GM18498 (cell line): ENCODE data around the gene OGFRL1.

Experiments used
- ATAC-seq: cut with Tn5 transposase; IDR thresholded peaks from one replicate; pipeline ENCODE4 v1.9.1; 2021; ENCODE audit warnings: mild to moderate bottlenecking, moderate library complexity; ENCODE audit not compliant: unreplicated experiment

Gene OGFRL1

DNA sequence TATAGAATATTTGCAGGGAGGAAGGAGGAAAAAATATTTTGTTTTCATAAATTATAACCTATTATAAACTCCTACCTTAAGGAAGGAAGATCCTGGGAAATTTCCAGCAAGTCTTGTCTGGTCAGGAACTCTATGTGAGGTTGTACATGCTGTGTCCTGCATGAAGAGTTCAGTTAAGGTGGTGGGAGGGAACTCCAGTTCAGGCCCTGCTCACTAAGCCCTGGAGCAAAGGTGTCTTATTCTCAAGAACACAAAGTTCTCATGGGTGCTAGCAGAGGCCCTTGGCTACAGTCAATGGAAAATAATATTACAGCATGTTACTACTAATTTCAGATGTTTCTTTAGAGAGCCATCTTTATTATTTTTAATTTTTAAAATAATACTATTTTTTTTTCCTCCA lies 3.8 kb upstream of the OGFRL1 start:
- no peak for ATAC-seq

DNA sequence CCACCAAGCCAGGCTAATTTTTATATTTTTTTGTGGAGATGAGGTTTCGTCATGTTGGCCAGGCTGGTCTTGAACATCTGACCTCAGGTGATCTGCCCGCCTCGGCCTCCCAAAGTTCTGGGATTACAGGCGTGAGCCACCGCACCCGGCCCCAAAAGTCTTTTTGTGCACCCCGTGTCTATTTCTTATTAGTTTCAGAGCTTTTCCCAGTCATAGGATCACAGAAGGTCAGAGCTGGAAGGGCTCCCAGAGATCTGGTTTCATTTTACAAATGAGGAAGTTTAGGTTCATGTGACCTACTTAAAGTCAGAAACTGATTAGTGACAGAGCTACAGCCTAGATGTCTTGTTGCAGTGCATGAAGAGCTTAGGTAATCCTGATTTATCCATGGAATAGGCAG lies 1.6 kb upstream of the OGFRL1 start:
- no peak for ATAC-seq

DNA sequence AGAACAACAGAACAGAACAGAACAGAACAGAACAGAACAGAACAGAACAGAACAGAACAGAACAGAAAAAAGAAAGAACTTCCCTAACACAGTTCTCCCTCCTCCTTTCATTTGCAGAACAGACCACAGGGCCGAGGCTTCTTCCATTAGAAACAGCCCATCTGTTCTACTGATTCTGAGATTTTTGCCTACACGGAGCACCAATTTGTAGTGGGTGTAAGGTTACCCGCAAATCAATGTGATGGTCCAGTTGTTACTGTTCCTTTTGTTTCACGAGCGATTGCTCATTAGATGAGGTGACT lies 734 bp upstream of the OGFRL1 start:
- ATAC-seq, result no peak

DNA sequence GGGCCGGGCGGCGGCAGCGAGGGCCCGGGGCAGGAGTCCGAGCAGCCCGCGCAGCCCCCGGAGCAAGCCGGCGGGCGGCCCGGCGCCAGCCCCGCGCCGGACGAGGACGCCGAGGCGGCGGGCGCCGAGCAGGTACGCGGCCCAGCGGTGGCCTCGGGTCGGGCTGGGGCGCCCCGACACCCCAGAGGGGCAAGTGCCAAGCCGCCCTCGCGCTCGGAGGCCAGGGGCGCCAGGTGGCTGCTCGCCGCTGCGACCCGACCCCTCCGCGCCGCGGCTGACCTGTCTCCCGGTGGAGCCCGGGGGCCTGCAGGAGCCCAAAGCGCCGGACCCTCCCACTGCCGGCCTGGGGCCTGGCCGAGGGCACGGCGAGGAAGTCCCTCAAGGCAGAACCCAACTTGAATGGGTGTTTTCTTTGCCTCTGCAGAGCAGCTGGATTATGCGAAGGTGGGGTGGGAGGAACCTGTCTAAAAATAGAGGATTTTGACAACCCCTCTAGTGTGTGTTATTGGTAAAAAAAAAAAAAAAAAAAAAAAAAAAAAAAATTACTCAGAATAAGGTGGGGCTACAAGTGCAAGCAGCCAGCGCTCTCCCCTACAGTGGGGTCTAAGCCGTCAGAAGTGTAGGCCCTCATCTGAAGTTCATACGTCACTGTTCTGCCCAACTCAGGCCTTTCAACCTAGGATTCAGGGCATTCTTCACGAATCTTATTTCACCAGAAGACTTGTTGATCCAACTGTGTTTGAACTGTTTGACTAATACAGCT lies 609 bp downstream of the OGFRL1 start:
- peak; percentile 35 for ATAC-seq

DNA sequence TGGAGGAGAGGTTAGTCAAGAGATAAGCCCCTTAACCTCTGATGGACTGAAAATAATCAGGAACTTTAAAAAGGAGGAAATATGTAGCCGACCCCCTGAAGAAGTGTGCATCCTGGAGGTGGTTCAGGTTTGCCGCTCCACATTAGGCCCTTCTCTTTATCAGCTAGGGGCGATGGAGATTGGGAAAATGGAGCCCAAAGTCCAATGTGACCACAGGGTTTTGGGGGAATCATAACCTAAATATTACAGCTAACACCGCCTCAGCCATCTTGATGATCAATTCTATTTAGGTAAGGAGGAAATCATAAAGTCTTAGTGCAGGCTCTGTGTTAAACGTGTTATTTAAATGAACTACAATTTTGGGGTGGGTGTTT lies 1.2 kb downstream of the OGFRL1 start:
- ATAC-seq, result no peak

DNA sequence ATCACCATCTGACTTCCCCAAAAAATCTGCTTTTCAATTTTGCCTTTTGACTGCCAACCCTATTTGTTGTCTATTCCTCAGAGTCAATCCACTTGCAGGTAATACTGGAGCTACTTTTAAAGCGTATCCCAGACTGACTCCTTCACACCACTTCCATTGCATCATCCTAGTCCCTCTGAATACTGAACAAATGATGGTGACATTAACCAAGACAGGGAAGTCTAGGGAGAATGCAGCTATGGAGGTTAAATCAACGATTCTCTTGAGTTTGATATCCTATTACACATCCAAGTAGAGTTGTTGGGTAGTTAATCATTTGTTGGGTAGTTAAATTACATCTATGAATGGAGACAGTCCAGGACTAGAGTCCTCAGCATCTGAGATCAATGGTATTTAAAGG lies 2.0 kb downstream of the OGFRL1 start:
- no peak for ATAC-seq

DNA sequence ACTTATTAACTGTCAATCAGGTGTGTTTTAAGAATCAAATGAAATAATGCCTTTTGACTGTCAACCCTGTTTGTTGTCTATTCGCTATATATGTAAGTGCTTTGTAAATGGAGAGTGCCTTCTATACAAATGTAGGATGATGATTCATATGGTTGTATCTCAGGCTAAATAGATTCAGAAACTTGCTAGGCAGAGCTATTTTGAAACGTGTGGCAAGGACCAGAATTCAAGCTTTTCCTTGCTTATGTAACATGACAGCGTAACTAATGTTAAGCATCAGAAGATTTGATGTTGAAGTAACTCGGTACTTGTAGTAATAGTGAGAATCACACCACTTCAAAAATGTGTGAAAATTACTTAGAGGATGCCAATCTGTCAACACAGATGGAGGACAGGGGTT lies 3.4 kb downstream of the OGFRL1 start:
- ATAC-seq, result no peak

DNA sequence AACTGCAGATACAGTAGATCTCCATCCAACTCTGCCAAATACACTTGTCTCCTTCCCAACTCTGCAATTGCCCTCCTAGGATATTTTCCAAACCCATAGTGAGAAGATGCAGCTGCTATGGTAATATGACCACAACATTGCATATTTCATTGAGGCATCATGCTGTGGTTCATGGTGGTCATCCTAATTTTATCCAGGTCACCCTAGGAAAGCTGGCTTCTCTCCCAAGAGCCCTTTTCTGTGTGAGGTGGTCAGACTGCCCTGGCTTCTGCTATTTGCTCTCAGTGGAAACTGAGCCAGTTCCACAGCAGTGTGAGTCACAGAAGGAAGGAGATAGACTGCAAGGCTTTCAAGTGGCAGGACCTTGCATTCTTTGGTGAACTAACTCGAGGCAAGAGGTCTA lies 5.5 kb downstream of the OGFRL1 start:
- ATAC-seq, result no peak

DNA sequence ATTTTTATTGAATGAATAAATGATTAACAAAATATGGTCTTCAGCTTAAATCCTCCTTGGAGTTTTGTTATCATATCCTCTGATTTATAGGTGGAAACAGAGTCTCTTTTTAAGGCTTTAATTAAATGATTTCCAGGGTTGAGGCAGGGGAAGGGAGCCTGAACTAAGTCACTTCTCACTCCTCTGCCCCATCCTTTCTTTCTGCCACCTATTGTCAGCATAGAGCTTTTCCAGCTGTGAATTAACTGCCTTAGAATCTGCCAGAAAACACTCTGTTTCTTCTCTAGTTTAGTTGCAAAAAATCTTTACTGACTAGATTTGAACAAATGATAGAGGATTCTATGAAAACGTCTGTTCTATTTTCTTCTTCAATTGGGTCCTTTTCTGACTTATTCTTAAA lies 9.8 kb downstream of the OGFRL1 start:
- no peak for ATAC-seq

DNA sequence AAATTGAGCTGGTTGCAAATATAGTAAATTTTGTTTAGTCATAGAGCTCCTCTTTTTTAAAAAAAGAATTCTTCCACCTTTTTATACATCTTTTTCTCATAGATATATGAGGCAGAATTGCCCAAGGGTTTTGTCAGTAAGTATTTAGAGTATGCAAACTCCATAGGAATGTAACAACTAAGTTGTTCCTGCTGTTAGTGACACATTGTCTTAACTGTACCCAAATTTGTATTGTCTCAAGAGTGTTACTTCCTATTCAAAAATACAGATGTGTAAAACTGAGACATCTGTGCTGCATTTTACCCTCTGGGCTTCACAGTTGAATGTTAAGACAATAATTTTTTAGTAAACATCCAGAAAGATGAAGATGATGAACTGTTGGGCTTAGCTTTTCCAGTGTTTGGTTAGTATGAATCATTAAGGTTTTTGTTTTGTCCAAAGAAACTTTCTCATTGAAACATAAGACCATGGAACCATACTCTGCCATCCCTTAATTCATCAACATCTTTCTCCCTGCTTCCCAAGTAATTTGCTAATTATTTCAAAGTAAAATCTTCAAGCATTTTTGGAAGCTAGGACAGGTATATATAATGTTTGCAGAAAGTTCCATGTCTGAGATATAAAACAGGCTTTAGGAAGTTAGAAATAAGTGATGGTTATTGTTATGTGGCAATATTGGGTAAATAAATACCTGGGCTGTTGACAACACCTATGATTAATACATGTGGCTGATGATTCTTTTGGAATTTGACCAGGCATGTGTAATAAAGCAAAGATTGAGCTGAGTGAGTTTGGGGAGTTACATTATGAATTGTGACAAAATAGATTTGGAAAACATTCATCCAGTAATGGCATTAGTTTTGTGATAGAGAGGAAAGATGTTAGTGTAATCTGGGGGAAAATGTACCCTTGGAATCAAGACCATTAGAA lies 11.2 kb downstream of the OGFRL1 start:
- no peak for ATAC-seq

DNA sequence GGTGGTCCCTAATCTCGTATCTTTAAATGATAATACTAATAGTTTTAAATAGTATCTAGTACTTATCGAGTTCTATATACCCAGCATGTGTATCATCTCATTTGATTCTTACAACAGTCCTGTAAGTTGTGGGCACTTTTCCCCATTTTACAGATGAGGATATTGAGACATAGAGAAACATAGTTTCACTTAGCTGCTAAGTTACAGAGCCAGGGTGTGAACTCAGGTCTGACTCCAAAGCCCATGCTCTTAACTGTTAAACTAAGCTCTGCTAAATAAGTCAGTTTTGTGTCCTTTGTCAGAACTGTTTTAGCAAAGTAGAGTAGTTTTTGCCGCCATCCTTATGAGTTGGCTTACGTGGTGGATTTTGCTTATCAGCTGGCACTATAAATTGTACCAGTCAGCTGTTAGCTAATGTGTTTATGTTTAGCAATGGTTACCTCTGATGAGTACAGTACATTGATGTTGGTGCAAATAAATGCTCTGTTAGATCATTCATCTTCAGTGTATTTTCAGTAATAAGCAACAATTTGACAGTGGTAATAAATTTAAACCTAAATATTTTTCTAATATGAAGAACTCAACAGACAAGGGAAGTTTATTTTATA lies 12.1 kb downstream of the OGFRL1 start:
- no peak for ATAC-seq

DNA sequence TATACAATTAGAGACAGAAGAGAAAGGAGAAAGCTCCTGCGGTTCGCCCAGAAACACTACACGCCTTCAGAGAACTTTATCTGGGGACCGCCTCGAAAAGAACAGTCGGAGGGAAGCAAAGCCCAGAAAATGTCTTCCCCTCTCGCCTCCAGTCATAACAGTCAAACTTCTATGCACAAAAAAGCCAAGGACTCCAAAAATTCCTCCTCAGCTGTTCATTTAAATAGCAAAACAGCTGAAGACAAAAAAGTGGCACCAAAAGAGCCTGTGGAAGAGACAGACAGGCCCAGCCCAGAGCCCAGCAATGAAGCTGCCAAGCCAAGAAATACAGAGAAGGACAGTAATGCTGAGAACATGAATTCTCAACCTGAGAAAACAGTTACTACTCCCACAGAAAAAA lies 12.9 kb downstream of the OGFRL1 start:
- ATAC-seq, result no peak

DNA sequence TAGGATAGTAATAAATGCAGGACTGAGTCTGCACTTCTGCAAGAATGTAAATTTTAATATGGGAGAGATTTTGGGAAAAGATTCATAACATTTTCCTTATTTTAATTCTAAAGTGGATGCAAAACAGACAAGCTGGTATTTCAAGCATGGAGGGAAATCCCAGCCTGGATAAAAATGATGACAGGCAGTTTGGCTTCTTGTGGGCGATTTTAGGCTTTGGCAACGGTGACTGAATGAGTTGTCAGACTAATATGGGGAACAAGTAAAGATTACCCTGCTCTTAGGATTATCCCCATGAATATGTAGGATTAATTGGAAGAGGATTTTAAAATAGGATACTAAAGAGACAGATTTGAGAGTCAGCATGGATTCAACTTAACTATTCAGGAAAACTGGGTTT lies 21.0 kb downstream of the OGFRL1 start:
- no peak for ATAC-seq

DNA sequence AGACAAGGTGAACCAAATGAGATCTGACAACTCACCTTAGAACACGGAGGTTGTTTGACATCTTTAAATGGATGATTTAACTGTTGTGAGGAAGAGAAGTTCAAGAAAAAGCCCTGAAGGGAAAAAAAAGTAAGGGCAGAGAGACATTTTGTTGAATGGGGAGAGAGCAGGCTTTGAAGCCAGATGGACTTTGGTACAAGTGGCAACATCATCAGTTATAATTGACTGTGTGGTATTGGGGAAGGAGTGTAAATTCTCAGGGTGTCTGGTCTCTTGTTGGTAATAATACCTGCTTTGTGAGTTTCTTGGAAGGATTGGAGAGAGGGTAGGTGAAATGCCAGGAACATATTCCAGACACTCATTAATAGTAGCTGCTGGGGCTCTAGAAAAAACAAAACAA lies 21.6 kb downstream of the OGFRL1 start:
- ATAC-seq, result no peak

DNA sequence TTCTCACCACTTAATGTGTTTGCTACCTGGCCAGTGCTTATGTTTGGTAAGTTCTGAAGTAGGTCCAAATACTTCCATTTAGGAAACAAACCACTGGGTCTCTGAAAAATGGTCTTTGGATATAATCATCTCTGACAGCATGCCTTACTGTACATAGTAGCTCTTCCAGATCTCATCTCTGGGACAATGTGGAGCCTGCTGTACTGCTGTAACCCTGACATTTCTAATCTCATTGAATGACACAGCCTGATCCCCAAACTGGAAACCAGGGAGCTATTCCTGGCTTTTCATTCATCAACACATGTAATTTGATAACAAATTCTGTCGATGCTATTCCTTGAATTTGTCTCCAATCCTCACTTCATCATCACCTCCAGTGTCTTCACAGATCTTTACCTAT lies 23.5 kb downstream of the OGFRL1 start:
- no peak for ATAC-seq

DNA sequence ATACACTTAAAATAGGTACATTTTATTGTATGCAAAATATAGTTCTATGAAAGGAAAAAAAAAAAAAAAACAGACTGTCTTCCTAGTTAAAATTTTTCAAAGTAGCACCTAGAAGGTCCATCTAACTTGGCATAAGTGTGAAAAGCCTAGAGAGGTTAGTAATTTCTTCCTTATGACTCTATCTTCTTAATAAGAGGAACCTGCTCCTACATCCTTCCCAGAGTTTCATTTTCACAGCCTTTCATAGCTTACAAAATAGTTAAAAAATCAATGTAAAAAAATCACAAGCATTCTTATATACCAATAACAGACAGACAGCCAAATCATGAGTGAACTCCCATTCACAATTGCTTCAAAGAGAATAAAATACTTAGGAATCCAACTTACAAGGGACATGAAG lies 28.8 kb downstream of the OGFRL1 start:
- ATAC-seq, result no peak

DNA sequence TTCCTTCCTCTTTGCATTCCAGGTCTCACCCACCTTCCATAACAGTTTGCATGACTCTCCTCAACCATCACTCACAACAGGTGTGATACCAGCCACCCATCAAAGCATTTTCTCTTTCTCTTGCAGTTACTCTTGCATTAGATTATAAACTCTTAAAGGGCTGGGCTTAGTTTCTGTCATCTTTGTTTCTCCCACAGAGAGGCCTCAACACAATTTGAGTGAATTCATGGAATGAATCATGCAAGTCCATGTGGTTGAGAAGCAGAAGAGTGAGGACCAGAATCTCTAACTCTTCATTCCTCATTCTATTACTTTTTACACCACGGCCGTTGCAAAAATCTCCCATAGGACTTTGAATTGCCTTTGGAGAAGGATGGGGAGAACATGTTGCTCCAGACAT lies 31.4 kb downstream of the OGFRL1 start:
- no peak for ATAC-seq

DNA sequence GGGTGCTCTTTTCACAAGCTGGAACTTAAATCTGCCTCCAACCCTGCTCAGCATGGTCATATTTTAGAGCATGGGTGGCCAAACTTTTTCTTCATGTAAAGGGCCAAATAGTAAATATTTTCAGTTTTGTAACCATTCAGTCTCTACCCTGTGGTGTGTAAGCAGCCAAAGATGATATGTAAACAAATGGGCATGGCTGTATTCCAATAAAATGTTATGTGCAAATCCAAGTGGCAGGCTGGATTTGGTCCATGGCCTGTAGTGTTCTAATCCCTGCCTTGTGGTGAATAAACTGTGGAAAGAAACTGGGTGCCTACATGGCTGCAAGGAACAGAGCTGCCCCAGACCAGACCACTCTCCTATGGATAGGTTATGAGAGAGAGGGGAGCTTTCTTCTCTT lies 32.7 kb downstream of the OGFRL1 start:
- no peak for ATAC-seq

DNA sequence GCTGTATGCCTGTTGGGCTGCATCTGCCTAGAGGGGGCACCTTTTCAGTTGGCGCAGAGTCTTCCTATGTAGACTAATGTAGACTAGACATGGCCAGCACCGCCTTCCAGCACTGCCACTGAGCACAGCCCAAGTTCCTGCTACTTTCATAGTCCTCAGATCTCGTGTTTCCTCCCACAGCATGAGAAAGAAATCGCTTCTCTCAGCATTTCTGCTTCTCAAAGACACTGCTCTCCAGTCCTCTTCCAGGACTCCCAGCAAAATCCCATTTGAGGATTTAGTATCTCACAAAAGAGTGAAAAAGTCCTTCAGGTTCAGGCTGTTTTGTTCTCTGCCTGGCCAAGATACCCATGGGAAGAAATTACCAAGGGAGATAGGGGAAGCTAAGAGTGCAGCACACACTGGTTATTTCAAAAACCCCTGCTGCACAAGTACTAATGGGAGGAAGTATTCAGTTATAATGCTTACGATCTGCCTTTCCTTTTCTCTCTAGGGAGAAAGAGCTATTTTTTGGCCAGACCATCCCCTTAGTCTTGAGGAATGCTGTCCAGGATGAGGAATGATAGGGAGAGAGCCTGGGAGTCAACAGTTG lies 35.7 kb downstream of the OGFRL1 start:
- no peak for ATAC-seq

DNA sequence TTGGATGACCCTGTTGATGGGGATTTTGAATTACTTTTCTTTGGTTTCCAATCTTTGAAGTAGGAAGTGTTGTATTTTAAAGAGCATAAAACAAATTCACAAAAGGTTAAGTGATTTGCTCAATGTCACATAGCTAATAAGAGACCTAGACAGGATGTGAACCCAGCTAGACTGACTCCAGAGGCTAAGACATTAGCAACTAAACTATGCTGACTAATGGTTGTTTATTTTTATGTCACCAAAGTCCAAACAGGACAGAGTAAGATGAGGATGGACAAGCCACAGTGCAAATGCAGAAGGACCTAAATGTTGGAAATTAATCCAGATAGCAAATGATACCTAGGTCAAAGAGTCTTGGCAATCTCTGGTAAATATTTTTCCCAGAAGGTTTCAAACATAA lies 38.0 kb downstream of the OGFRL1 start:
- ATAC-seq, result no peak

DNA sequence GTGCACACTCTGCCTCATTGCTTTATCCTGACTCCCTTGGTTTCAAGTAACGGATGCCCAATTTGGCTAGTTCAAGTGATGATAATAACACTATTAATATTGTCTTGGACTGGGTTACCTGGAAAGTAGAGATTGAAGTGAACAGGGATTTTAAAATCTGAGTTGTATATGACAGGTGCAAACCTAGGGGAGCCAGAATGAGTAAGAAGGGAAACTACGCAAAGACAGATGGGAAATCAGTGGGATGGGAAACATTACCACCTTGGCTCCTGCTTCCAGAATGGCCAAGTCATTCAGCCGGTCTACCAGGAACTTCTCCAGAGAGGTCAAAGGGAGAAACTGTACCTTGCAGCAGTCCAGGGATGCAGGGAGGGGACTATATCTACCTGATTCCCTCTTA lies 41.9 kb downstream of the OGFRL1 start:
- ATAC-seq, result no peak

DNA sequence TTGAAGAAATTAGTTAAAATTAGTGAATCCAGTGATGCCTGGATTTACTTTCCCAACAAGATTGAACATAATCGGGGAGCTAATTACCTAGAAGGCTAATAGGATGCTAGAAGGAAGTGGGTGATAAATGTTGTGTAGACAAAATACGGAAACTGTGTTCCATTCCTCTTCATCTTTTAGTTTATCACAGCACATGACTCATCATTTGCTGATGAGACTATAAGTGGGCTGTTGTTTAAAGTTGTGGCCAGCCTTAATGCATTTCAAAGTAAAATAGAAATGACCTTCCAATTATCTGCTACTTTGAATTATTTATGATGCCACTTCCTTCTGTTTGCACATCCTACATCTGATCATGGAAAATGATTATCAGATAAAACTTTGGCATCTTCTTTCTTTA lies 43.4 kb downstream of the OGFRL1 start:
- ATAC-seq, result no peak
